Stimulated activated CD8-positive, alpha-beta memory T cell treated with anti-CD3 and anti-CD28 coated beads, Interleukin-2, amount 100 ng/mL, for 1 hour (primary cell): ENCODE measurements around the gene CNP.
A peak's percentile ranks its signal among the peaks of the same experiment; 100 is the strongest.
"Not testable (repeated sequence)": the region's sequence is repeated elsewhere in the genome, so short reads cannot be mapped to it uniquely, and the experiment has no call there.

ENCODE experiments used
- DNase-seq, 2 donors: peaks; one replicate each; pipeline ENCODE4 v3.0.0-alpha.2; 2020; ENCODE audit warnings: low read depth in 2 of 2

CNP gene

DNA sequence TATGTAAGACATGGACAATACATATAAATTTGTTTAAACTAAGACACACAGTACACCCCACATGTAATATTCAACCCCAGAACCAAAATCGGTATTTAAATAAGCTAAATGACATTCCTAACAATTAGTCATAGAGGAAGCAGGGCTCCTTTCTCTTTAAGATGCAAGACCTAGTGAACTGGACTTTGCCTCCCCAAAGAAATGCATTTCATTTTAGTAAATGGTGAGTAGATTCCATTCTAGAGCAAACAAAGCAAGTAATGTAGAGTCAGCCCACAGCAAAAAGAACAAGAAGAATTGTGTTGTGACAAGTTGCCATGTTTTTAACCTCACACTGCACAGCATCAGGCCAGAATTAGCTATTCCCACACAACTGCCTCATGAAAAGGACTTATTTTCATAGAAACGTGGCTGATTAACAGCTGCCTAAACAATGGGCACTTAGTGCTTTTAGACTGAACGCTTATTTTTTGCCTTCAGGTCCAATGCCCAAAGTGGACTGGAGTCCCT, 36.3 kb downstream of the CNP start:
- no peak for DNase-seq

DNA sequence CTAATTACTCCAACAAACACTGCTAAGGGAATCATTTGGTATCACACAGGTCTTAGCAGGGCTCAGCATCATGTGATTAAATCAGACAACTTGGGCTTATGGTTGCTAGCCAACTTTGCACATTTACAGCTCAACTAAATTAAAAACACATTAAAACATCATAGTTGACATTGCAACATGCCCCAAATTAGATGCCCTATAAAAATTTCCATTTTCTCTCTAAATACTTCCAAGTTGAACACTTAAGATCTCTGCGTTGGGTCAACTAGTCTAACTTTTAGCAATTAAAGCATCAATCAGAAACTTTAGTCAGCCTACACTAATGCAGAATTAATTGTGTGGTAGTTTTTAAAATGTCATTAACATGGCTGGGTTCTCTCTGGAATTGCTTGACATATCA, 38.6 kb downstream of the CNP start:
- no peak for DNase-seq

DNA sequence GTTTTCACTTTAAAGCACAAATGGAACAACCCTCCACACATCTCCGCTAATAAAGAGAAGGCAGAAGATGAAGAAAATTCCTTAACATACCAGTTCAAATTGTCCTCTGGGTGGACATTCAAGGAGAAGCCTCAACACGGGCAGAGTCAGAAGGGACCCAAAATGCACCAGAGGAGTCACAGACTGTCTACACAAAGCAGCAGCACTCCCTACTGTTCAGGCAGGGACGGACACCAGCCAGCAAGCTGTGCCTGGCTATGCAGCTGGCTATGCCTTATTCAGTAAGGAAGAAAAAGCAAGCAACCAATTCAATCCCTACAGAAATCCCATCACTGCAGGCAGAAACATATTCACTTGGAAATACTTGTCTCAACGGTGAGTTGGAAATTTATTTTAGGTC, 42.6 kb downstream of the CNP start:
- DNase-seq: no peak

DNA sequence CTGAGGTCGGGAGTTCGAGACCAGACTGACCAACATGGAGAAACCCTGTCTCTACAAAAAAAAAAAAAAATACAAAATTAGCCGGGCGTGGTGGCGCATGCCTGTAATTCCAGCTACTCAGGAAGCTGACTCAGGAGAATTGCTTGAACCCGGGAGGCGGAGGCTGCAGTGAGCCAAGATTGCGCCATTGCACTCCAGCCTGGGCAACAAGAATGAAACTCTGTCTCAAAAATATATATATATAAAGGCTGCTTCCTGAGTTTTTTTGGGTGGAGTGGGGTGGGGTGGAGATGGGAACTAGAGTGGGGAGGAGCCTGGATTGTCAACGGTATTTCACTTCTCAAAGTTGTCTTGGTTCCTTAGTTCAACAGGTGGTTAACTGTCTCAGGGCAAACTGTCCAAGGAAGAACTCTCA, 43.7 kb downstream of the CNP start:
- DNase-seq: not testable (repeated sequence)

DNA sequence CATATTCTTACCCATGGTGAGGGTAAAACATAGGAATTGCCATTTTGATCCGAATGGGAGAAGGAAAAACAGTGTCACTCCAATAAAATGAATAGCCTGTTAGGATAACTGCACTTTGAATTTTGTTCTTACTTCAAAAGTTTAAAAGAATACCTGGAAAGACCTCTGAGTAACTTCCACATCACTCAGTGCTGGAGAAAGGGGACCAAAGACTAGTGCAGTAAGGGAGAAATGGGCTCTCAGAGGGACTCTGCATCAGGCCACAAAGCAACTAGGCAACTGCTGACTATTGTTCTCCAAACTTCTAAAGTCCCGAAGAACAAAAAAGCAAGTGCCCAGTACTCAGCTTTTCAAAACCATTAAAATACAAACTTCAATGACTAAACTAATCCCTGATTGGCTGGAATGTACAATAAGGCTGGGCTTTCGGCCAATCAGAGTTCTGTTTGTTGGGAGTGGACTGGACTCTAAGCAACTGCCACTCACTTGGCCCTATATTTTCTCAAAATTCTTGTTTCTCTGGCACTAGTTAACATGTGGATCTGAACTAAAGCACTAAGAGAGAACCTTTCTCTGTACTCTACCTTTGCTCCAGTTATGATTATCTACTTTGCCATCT, 44.4 kb downstream of the CNP start:
- no peak for DNase-seq

DNA sequence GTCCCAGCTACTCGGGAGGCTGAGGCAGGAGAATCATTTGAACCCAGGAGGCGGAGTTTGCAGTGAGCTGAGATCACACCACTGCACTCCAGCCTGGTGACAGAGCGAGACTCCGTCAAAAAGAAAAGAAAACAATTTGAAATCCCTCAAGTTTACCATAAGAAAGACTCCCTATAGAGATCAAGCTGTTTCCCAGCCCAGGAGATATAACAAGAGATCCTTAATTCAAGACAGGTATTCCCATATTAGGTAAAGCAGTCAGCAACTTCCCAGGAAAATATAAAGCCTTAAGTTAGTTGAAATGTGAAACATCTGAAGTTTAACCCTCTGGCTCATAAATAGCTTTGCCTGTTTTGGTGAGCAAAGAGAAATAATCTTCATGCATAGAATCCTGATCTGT, 45.8 kb downstream of the CNP start:
- not testable (repeated sequence) for DNase-seq

DNA sequence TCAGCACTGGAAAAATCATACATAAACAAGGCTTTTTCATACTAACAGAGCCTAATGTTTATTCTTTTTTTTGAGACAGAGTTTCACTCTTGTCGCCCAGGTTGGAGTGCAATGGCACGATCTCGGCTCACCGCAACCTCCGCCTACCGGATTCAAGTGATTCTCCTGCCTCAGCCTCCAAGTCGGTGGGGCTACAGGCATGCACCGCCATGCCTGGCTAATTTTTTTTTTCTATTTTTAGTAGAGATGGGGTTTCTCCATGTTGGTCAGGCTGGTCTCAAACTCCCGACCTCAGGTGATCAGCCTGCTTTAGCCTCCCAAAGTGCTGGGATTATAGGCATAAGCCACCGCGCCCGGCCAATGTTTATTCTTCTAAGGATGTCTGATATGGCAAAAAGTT, 47.1 kb downstream of the CNP start:
- not testable (repeated sequence) for DNase-seq

DNA sequence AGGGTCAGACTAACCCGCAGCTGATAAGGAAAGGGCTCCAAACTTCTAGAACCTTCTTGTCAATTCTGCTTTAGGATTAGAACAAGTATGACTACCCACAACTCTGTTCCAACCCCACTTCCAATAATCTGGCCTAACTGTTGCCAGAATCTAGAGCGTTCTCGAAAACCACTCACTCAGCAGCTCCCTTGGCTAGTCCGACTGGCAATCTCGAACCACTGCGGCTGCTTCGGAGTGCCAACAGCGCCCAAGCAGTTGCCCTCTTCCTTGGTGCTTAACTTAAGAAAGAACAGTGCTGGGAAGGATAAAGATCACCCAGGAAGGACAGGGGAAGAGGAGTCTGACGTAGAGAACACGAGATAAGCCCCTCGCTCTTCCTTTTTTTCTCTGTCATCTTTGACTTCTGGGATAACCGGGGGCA, 49.8 kb downstream of the CNP start:
- no peak for DNase-seq

DNA sequence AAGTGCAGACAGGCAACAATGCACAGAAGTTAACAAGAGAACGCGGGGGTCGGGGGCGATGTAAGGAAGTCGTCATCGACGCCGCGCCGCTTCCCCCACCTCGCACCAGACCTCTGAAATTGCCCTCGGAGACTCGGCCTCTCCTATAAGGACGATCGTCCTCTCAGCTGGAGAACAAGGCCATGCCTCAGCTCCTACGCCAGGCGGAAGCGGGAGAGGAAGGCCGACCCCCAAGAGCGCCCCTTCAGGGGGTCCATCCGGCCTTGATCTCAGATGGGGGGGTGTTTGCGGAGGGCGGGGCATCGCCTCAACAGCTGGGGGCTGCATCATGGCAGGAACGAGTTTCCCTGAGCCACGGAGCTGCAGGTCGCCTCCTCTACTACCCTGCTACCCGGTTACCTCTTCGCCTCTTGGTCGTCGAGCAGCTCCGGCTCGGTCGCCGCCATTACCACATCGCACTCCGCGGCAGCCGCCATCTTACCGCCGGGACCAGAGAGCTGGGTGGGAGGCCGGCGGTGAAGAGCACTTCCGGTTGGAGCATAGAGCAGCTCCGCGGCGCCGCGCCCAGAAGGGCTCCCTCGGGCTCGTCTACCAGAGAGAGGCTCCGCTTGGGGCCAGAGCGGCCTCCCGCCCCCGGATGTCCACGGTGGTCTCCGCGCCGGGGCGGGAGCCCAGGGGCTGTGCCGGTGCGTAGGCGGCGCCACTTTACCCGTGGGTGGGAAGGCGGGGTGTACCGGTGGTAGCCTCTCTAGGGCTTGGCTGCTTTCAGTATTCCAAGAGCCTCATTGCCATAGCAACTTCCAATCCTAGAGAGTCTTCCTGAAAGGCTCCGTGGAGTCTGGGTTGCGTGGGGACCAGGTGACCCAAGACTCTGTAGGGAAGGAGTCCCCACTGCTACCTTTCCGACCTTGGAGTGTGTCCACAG, 50.6 kb downstream of the CNP start, which contains the start of gene DNAJC7:
Gene DNAJC7, minus strand, starts transcription at position 499 of the 925 bp plus-strand sequence. Its CDS starts 23 bp downstream, at position 476.
- DNase-seq: peak; percentile 75 to 76

DNA sequence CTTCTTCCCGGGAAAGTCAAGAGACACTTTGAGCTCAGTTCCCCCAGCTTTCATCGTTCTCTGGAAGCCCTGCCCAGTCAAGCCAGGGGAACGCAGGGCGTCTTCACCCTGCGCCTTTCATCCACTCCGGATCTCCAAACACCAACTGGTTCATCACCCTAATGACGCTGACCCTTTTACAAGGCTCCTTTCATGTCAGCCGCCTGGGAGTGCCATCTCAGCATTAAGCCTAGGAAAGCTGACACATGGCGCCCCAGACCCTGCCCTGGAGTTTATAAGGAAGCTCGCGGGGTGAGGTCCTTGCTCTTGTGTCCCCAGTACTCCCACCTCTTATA, 51.2 kb downstream of the CNP start:
- no peak for DNase-seq

DNA sequence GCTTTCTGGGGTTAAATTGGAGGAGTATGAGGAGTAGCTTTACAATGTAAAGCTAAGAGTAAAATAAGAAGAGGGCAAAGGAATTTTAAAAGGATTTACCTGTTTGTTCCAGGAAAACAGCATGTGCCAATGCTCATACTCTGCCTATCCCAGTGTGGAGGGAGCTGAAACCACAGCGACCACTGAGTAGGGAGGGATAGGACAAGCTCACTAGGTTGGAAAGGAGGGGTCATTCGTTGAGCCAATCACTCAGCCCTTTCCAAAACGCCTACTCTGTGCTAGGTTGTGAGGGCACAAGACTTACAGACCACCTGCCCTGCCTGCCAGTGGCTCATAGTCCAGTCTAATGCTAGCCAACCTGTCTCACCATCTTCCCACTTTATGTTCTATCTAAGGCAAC, 51.7 kb downstream of the CNP start:
- DNase-seq: no peak

DNA sequence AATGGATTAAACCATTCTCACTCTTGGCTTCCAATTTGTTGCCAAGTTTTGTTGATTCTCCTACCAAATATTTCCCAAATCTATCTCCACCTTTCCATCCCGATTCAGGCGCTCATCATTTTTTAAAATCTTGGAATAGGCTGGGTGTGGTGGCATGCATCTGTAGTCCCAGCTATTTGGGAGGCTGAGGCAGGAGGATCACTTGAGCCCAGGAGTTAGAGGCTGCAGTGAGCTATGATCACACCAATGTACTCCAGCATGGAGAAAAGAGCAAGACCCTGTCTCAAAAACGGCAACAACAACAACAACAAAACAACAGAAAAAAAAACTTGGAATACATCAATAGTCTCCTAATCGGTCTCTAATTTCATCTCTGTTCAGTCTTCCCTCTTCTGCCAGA, 52.4 kb downstream of the CNP start:
- no peak for DNase-seq

DNA sequence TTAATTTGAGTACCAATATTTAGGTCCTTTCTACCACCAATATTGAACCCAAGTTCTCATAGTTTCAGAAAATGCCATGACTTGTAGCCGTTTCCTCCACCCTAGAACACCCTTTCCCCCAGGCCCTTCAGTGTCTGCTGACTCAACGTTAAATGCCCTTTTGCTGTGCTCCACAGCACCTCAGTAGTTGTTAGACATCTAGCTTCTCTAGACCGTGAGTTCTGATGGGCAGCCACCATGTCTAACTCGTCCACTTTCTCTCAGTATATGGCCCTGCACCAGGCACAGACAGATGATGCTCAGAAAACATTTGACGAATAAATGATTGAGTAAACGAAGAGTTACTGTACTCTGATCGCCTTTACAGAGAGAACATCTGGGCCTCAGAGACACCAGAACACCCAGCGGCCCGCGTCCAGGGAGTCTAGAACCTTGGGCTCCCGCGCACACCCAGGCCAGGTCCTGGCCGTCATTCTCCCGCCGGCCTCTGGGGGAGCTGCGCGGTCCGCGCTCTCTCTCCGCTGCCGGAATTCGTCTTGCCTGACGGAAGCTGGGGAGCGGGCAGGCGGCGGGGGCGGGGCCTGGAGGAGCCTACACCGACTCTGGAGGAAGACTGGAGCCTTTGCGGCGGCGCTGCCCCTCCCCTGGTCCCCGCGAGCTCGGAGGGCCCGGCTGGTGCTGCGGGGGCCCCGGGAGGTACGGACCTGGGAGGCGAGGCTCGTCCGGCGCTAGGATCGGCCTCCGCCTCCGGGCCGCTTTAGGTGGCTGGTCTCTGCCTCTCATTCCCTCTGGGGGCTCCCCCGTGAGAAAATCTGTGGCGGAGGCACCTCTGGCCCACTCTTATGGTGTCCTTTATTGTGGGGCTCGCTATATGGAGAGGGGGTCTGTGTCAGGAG, 53.2 kb downstream of the CNP start, which contains the start of gene NKIRAS2:
Gene NKIRAS2, plus strand, starts transcription at position 582 of the 896 bp plus-strand sequence. CDS start 1,488 bp downstream, outside the sequence.
- DNase-seq: peak; percentile 86 to 88

DNA sequence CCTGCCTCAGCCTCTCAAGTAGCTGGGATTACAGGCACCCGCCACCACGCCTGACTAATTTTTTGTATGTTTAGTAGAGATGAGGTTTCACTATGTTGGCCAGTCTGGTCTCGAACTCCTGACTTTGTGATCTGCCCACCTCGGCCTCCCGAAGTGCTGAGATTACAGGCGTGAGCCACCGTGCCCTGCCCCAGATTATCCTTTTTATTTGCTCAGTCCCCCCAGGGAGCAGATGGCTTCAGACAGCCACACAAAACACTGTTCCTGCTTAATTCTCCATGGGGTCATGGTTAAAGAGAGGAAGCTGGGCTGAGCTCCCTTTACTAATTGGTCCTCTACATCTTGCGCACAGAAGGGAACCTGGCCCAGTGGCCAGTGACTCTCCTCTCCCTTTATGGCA, 54.2 kb downstream of the CNP start:
- DNase-seq: not testable (repeated sequence)

DNA sequence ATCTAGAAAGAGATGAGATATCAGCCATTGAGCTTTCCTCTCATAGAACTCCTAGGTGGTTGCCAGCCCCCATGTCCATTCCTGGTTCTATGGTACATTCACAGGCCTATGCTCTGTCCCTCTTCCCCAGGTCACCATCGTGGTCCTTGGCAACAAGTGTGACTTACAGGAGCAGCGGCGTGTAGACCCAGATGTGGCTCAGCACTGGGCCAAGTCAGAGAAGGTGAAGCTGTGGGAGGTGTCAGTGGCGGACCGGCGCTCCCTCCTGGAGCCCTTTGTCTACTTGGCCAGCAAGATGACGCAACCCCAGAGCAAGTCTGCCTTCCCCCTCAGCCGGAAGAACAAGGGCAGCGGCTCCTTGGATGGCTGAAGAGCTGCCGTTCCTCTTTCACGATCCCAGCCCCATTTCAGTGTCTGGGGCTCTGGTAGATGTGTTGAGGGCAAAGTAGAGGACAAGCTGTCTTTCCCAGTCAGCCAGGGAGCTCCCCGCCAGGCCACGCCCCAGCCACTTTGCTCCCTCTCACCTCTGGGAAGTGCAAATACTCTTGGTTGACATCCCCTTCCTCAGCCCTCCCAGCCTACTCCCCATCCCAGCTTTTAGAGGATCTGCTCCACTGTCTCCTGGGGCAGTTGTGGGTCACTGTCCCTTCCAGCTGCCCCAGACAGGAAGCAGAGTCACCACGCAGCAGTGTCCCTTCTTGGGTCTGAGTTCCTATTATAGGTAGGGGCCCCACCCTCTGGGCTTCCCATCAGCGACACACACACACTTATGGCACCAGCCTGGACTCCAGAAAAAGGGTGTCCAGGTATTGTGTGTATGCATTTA, 57.1 kb downstream of the CNP start:
- DNase-seq: no peak

DNA sequence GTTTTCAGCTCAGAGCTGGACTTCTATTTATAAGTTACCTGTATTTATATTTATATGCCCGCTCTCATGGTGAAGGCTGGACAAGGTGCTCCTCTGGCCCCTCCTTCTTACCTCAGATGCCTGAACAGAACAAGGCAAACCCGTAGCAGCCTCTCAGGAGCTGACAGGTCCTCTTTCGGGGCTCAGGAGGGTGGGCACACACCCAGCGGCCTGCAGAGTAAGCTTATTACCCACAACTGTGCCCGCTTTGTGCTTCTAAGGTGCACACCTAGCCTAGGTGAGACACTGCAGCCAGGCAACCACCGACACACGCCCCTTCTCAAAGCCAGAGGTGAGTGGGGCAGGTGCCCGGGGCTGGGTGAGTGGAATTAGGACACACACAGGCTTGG, 58.6 kb downstream of the CNP start:
- DNase-seq: no peak

DNA sequence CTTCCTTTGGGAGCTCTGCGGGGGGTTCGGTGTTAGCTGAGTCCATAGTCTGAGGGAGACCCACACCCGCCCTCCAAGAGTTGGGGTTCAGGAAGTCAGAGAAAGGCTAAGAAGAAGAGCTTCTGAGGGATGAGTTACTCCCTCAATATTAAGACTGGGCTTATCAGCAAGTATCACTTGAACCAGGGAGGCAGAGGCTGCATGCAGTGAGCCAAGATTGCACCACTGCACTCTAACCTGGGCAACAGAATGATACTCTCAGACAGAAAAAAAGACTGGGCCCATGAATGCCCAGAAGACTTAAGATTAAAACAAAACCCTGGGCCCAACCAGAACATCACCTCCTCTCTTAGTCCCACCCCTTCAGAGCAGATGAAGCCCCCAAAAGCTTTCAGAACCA, 59.3 kb downstream of the CNP start:
- DNase-seq: no peak

DNA sequence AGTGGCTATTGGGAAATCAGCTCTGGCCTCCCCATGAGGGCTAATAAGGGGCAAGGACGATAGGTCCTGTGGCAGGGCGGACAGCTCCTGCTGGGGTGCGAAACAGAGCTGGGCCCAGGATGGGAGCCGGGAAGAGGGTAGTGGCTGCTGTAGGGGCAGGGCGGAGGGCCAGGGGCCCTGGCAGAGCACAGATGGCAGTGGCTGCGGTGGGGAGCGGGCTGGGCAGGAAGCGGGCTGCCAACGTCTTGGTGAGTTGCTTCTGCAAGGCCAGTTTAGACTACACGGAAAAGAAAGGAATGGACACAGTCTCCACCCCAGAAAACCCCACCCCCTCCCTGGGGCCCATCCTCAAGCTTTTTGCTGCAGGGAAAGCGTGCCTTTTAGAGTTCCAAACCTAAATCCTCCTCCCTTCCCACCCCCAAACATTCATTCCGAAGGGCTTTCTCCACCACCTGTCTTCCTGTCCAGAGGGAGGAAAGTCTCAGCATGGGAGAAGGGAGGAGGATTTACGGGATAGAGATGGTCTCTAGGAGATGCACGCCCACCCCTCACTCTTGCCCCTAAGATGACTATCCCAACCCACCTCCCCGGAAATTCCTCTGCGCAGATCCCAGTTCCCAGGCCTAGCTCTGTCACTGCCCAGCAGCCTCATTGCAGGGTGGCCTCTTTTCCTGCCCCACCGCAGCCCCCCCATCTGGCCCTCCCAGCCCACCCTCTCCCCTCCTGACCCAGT, 60.4 kb downstream of the CNP start:
- no peak for DNase-seq
